Epithelial cell of proximal tubule (primary cell): ENCODE results near the gene AOAH. TPM values are rescaled to one million over a fixed set of nuclear protein-coding genes. Genes with fewer than 3 reads are reported as not detected.

Experiments used
- DNase-seq: peaks from one replicate; pipeline ENCODE4 v3.0.0-alpha.2; 2011; ENCODE audit warnings: low read depth
- H3K4me3 ChIP-seq: 2 replicates; pipeline ENCODE4 v1.5.1; 2011; ENCODE audit warnings: low read depth, mild to moderate bottlenecking, low read length
- CTCF ChIP-seq: conservative IDR thresholded peaks from 2 replicates; pipeline ENCODE4 v1.5.1; 2012; ENCODE audit warnings: low read depth, mild to moderate bottlenecking, low read length
- total RNA-seq: library from RNA; depleted of rRNA; stranded (reverse); fragments of >200 nt; gene quantifications from 2 replicates; pipeline ENCODE4 v1.2.3, GENCODE V29; 2015

Gene AOAH
- total RNA-seq, 1 donor from 2014 or later: 1.2 TPM

GRCh38 chr7:36739351-36739750 is 15.1 kb upstream of the AOAH start:
- TF ChIP-seq CTCF: no peak
- no peak overlapping the region for H3K4me3 ChIP-seq
- no peak for DNase-seq

- DNase-seq: no peak
- no peak for TF ChIP-seq CTCF
- no peak overlapping the region for H3K4me3 ChIP-seq
Measured at GRCh38 chr7:36736899-36737211, 12.6 kb upstream of the AOAH start.

- no peak for TF ChIP-seq CTCF
- DNase-seq: no peak
- no peak overlapping the region for H3K4me3 ChIP-seq
Measured at GRCh38 chr7:36736090-36736898, 12.0 kb upstream of the AOAH start.

GRCh38 chr7:36735172-36735571 is 10.9 kb upstream of the AOAH start:
- DNase-seq: no peak
- no peak overlapping the region for H3K4me3 ChIP-seq
- TF ChIP-seq CTCF: no peak

GRCh38 chr7:36734731-36735130 is 10.4 kb upstream of the AOAH start:
- no peak for DNase-seq
- no peak overlapping the region for H3K4me3 ChIP-seq
- no peak for TF ChIP-seq CTCF

- H3K4me3 ChIP-seq: no peak overlapping the region
- no peak for DNase-seq
- TF ChIP-seq CTCF: no peak
Measured at GRCh38 chr7:36733411-36733810, 9.1 kb upstream of the AOAH start.

GRCh38 chr7:36732806-36733205 is 8.5 kb upstream of the AOAH start:
- TF ChIP-seq CTCF: no peak
- no peak overlapping the region for H3K4me3 ChIP-seq
- DNase-seq: no peak
